Tracheal epithelial cell (primary cell): ENCODE data around the gene ZNF436. TPM values are rescaled to one million over a fixed set of nuclear protein-coding genes. Genes with fewer than 3 reads are reported as not detected.

Source experiments
- total RNA-seq: library from RNA; depleted of rRNA; stranded (reverse); fragments of >200 nt; gene quantifications from 2 replicates; pipeline ENCODE4 v1.2.1, GENCODE V29; 2014

The ZNF436 gene
- total RNA-seq = 30.4 and 35.8 TPM in 2 replicates

GRCh38 chr1:23369335-23370013 is at the start of gene ZNF436:
TSS of gene ZNF436 (minus strand) at chr1:23369836. CDS start at chr1:23368005, 1,831 bp downstream.

GRCh38 chr1:23344111-23344986 is 25.3 kb downstream of the ZNF436 start, which contains the start of gene HNRNPR:
TSS of gene HNRNPR (minus strand) at chr1:23344284. CDS start at chr1:23341008, 3,276 bp downstream.

Other genes with a start within 250 kb of the ZNF436 start
- gene LUZP1, start 201.0 kb downstream of the ZNF436 start, total RNA-seq = 14.7 and 32.5 TPM in 2 replicates
- under 0.01 TPM in 1 of 2 replicates, not detected in the other for gene HTR1D, start 152.3 kb downstream of the ZNF436 start, total RNA-seq
- 51.4 and 58.6 TPM in 2 replicates for gene HNRNPR, start 25.6 kb downstream of the ZNF436 start, total RNA-seq
- 17.4 and 18.1 TPM in 2 replicates for gene TCEA3, start 54.9 kb upstream of the ZNF436 start, total RNA-seq
- 4.0 and 13.7 TPM in 2 replicates for gene ASAP3, start 114.3 kb upstream of the ZNF436 start, total RNA-seq
- gene E2F2, start 161.4 kb upstream of the ZNF436 start, total RNA-seq = under 0.01 and 0.24 TPM in 2 replicates
- 55.2 and 135 TPM in 2 replicates for gene ID3, start 189.7 kb upstream of the ZNF436 start, total RNA-seq